ENCODE results near the gene MAGED1. TPM values are rescaled to one million over a fixed set of nuclear protein-coding genes. Genes with fewer than 3 reads are reported as not detected.
A peak's percentile ranks its signal among the peaks of the same experiment; 100 is the strongest.

Gene MAGED1
- total RNA-seq, 2 experiments from 2014 or later = 20.3 to 23.7 TPM

GRCh38 chrX:51894697-51895336 is 1.4 kb downstream of the MAGED1 start:
- peaks cover 25% of the 10 kb centered on the region for H3K4me1 ChIP-seq (ENCODE audit: insufficient read depth, low read length)
- H3K27ac ChIP-seq (ENCODE audit: low read depth in 1 of 2, low read length in 2 of 2) = no peak overlapping the region
- peak in 3 of 14 experiments; percentile 5 to 19 (median 16) for DNase-seq
- H3K4me3 Mint-ChIP-seq = peak overlapping the region; percentile 95
- TF ChIP-seq CTCF (IDR thresholded peaks at IDR 0.05) = no peak
- POLR2A ChIA-PET = interaction anchor here (2.4 kb wide), 1 partner anchor 367 kb away, joined by 8 read pairs; no protein-coding TSS in a partner anchor
- intact Hi-C loops (cut with DNase I, micrococcal nuclease) = loop anchor here in 1 of 2 experiments (5.0 kb wide), 1 partner anchor 367 kb away; no protein-coding TSS in a partner anchor
- H3K27me3 Mint-ChIP-seq = no peaks in the 10 kb centered on the region
- no peaks in the 10 kb centered on the region for H3K27me3 ChIP-seq (ENCODE audit: control insufficient read depth in 1 of 2, insufficient read depth in 2 of 2, low read length in 2 of 2)
- no peaks in the 10 kb centered on the region for H3K9me3 ChIP-seq (ENCODE audit: control insufficient read depth in 1 of 2, insufficient read depth in 1 of 2, low read length in 2 of 2)
- peaks cover 8% of the 10 kb centered on the region for H3K36me3 ChIP-seq (ENCODE audit: insufficient read depth, low read length)
- ATAC-seq (ENCODE audit: poor library complexity) = no peak
- peak overlapping the region; percentile 78 for H3K27ac Mint-ChIP-seq
- CTCF ChIA-PET = no interaction called here
- peaks cover 13% of the 10 kb centered on the region for H3K36me3 Mint-ChIP-seq (ENCODE audit: low read depth)
- H3K4me3 ChIP-seq (ENCODE audit: low read length) = peak overlapping the region; percentile 65
- no peaks in the 10 kb centered on the region for H3K9me3 Mint-ChIP-seq
- H3K4me1 Mint-ChIP-seq (ENCODE audit: low read depth) = peaks cover 28% of the 10 kb centered on the region

GRCh38 chrX:51896626-51897025 is 3.2 kb downstream of the MAGED1 start:
- intact Hi-C loops (cut with DNase I, micrococcal nuclease) = no loop called here
- DNase-seq = no peak
- Mint-ChIP-seq H3K27me3 (no peaks in the 10 kb centered on the region), H3K36me3 (ENCODE audit: low read depth) (peaks cover 24% of the 10 kb centered on the region), H3K4me1 (ENCODE audit: low read depth) (peaks cover 25% of the 10 kb centered on the region), H3K27ac (no peak overlapping the region), H3K9me3 (no peaks in the 10 kb centered on the region), H3K4me3 (no peak overlapping the region)
- H3K4me3 ChIP-seq (ENCODE audit: low read length) = no peak overlapping the region
- ChIA-PET POLR2A (no interaction called here), CTCF (no interaction called here)
- no peaks in the 10 kb centered on the region for H3K9me3 ChIP-seq (ENCODE audit: control insufficient read depth in 1 of 2, insufficient read depth in 1 of 2, low read length in 2 of 2)
- H3K27me3 ChIP-seq (ENCODE audit: control insufficient read depth in 1 of 2, insufficient read depth in 2 of 2, low read length in 2 of 2) = no peaks in the 10 kb centered on the region
- no peak for TF ChIP-seq CTCF (IDR thresholded peaks at IDR 0.05)
- H3K36me3 ChIP-seq (ENCODE audit: insufficient read depth, low read length) = peaks cover 15% of the 10 kb centered on the region
- no peak for ATAC-seq (ENCODE audit: poor library complexity)
- H3K4me1 ChIP-seq (ENCODE audit: insufficient read depth, low read length) = peaks cover 25% of the 10 kb centered on the region
- H3K27ac ChIP-seq (ENCODE audit: low read depth in 1 of 2, low read length in 2 of 2) = no peak overlapping the region

- H3K9me3 ChIP-seq (ENCODE audit: control insufficient read depth in 1 of 2, insufficient read depth in 1 of 2, low read length in 2 of 2) = no peaks in the 10 kb centered on the region
- Mint-ChIP-seq H3K4me1 (ENCODE audit: low read depth) (peaks cover 14% of the 10 kb centered on the region), H3K27me3 (no peaks in the 10 kb centered on the region), H3K36me3 (ENCODE audit: low read depth) (peaks cover 40% of the 10 kb centered on the region), H3K4me3 (no peak overlapping the region), H3K9me3 (no peaks in the 10 kb centered on the region), H3K27ac (no peak overlapping the region)
- no peak overlapping the region for H3K27ac ChIP-seq (ENCODE audit: low read depth in 1 of 2, low read length in 2 of 2)
- no peaks in the 10 kb centered on the region for H3K27me3 ChIP-seq (ENCODE audit: control insufficient read depth in 1 of 2, insufficient read depth in 2 of 2, low read length in 2 of 2)
- DNase-seq (no peak), ATAC-seq (ENCODE audit: poor library complexity) (no peak)
- ChIA-PET POLR2A (no interaction called here), CTCF (no interaction called here)
- intact Hi-C loops (cut with DNase I, micrococcal nuclease) = no loop called here
- TF ChIP-seq CTCF (IDR thresholded peaks at IDR 0.05) = no peak
- H3K36me3 ChIP-seq (ENCODE audit: insufficient read depth, low read length) = peaks cover 19% of the 10 kb centered on the region
- H3K4me1 ChIP-seq (ENCODE audit: insufficient read depth, low read length) = peaks cover 2% of the 10 kb centered on the region
- H3K4me3 ChIP-seq (ENCODE audit: low read length) = no peak overlapping the region
These were observed 6.3 kb downstream of the MAGED1 start for GRCh38 chrX:51899741-51900140.
